ENCODE results near the gene TEP1. TPM values are rescaled to one million over a fixed set of nuclear protein-coding genes. Genes with fewer than 3 reads are reported as not detected.

The TEP1 gene
- total and polyA plus RNA-seq, 2 of the 13 experiments (the other 11 are each of a cell fraction or from before 2014, with no cell fraction given): 11.0 to 12.8 TPM

- TF ChIP-seq ARID4A (CRISPR knock-in tag; IDR thresholded peaks at IDR 0.05; ENCODE audit: borderline replicate concordance) (peak; percentile 54; the same call in 1 of the 2 replicates), ZNF746 (CRISPR knock-in tag; IDR thresholded peaks at IDR 0.05) (peak; percentile 30; the same call in 1 of the 2 replicates), HES4 (CRISPR knock-in tag; IDR thresholded peaks at IDR 0.05; ENCODE audit: borderline replicate concordance) (0 out of 2 replicates have a peak, but pooled peaks have one; percentile 55), ERF (CRISPR knock-in tag; IDR thresholded peaks at IDR 0.05) (0 out of 2 replicates have a peak, but pooled peaks have one; percentile 26), ELF3 (CRISPR knock-in tag; IDR thresholded peaks at IDR 0.05) (peak; percentile 52; the same call in 1 of the 2 replicates), HBP1 (CRISPR knock-in tag; IDR thresholded peaks at IDR 0.05; ENCODE audit: low read depth) (no peak; the same call in 1 of the 2 replicates), ZNF235 (CRISPR knock-in tag; IDR thresholded peaks at IDR 0.05; ENCODE audit: borderline replicate concordance) (no peak), IRF2 (CRISPR knock-in tag; IDR thresholded peaks at IDR 0.05) (0 out of 2 replicates have a peak, but pooled peaks have one; percentile 41), HOXA3 (CRISPR knock-in tag; IDR thresholded peaks at IDR 0.05) (peak; percentile 34; the same call in 1 of the 2 replicates), PITX1 (CRISPR knock-in tag; IDR thresholded peaks at IDR 0.05) (peak; percentile 72; the same call in 1 of the 2 replicates), THAP11 (CRISPR knock-in tag; IDR thresholded peaks at IDR 0.05) (0 out of 2 replicates have a peak, but pooled peaks have one; percentile 25), TEAD2 (CRISPR knock-in tag; IDR thresholded peaks at IDR 0.05) (no peak; the same call in 1 of the 2 replicates), SAP130 (CRISPR knock-in tag; IDR thresholded peaks at IDR 0.05; ENCODE audit: low read depth) (peak; percentile 61), SKI (IDR thresholded peaks at IDR 0.05; ENCODE audit: partially characterized antibody) (peak; percentile 26), HNF1B (CRISPR knock-in tag; IDR thresholded peaks at IDR 0.05) (peak; percentile 51; the same call in 1 of the 2 replicates)
These were observed 16.7 kb upstream of the TEP1 start (continued) for GRCh38 chr14:20429801-20430669.
